NCI-H2029 (cell line): ENCODE data around the gene GANAB.
"Not testable (repeated sequence)": the region's sequence is repeated elsewhere in the genome, so short reads cannot be mapped to it uniquely, and the experiment has no call there.

Source experiments
- DNase-seq: peaks from one replicate; lab custom pipeline; 2025; lab: John Stamatoyannopoulos, UW

The GANAB gene

DNA sequence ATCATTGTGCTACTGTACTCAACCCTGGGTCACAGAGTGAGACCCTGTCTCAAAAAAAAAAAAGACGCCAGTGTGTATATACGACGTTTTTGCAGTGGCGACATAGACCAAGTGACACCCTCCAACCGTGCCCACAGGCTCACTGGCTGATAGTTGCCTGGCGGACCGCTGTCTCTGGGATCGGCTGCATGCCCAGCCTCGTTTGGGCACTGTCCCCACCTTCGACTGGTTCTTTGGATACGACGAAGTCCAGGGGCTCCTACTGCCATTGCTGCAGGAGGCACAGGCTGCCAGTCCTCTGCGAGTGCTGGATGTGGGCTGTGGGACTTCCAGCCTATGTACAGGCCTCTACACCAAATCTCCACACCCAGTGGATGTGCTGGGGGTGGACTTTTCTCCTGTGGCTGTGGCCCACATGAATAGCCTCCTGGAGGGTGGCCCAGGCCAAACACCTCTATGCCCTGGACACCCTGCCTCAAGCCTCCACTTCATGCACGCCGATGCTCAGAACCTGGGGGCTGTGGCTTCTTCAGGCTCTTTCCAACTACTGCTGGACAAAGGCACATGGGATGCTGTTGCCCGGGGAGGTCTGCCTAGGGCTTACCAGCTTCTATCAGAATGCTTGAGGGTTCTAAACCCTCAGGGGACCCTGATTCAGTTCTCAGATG lies 20.0 kb upstream of the GANAB start:
- DNase-seq, result no peak

DNA sequence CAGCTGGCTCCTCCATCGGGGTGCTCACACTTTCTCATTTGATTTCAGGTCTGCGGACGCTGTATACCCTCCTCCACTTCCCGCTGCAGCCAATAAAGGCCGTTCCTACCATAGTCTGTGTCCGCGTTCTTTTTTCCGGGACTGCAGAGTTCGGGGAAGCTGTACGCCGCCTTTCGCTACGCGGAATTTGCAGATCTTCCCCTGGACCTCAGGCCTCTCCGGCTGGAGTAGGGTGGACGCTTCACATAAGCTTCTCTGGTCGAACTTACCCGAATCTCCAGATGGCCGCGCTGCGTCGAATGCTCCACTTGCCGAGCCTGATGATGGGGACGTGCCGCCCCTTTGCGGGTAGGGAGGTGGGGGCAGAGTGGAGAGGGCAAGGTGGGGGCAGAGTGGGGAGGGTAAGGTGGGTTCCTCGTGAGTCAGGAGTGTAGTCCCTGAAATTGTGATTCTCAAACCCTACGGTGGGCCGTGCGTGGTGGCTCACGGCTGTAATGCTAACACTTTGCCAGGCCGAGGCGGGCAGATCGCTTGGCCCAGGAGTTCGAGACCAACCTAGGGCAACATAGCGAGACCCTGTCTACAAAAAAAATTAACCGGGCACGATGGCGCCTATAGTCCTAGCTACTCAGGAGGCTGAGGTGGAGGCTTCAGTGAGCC lies 19.3 kb upstream of the GANAB start:
- peak; percentile 22 for DNase-seq

DNA sequence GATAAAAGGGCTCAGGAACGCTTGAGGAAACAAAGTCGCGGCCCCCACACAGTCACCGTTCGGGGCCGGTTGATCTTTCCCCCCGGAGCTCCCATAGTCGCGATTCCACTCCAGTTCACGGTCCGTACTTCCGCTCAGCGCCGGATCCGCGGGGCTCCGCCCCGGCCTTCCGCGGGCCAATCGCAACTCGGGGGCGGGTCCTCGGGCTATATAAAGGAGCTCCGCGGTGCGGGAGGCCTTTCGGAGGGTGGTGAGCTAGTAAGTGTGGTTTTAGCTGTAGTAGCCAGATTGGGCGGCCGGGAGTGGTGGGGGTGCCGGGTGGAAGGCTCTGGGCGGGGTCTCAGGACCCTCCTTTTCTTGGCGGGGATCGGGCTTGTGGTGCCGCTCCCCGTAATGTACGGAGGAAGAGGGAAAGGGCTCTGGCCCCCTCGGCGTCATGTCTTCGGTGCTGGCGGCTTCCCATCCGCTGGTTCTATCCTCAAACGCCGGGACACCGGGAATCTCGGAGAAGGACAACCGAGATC lies 18.7 kb upstream of the GANAB start, which contains the start of the genes C11orf98 and CSKMT:
TSS of gene C11orf98 (minus strand) at position 136 of the 524 bp plus-strand sequence. CDS start at position 95, 41 bp downstream.
TSS of gene CSKMT (plus strand) at position 238 of the 524 bp plus-strand sequence. CDS start 568 bp downstream, outside the sequence.
- peak; percentile 91 for DNase-seq

DNA sequence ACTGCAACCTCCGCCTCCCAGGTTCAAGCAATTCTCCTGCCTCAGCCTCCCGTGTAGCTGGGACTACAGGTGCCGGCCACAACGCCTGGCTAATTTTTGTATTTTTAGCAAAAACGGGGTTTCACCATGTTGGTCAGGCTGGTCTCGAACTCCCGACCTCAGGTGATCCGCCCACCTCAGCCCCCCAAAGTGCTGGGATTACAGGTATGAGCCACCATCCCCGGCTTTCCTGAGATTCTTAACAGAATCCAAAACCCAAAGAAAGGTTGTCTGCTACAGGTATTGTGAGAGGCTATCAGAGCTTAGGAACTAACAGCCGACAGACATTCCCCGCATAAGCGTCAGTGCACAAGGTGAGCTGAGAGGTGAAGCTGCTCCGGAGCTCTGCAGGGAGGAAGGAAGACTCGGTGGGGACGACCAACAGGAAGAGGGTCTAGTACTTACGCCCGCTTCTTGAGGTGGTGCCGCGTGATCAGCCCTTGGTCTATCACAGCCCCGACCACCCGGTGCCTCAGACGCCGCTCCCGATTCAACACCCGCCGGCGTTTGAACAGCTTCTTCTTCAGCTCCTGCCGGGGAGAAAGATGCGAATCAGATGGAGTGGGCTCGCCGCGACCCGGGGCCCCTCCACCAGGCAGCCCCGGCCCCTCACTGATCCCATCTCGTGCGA lies 18.1 kb upstream of the GANAB start:
- DNase-seq, result peak; percentile 66

DNA sequence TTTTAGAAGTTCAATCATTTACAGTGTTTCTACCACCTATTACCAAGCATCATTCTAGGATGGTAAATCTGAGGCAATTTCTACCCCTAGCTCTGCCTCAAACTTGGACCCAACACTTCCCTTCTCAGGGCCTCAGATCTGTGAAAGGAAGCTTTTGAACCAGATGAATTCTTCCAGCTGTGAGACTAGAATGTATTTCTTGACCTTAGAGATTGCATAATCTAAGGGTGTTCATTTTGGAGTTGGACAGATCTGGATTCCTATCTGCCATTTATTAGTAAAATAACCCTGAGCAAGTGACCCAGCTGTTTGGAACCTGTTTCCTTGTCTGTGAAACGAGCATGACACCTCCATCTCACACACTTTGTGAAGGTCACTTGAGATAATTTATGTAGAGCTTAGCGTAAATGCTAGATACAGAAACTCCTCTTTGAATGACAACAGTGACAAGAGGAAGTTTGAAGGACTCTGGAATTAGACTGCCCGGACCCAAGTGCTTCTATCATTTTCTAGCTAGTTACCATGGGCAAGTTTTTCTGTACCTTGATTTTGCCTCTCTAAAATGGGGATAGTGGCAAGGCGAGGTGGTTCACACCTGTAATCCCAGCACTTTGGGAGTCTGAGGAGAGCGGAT lies 10.5 kb upstream of the GANAB start:
- DNase-seq, result no peak

DNA sequence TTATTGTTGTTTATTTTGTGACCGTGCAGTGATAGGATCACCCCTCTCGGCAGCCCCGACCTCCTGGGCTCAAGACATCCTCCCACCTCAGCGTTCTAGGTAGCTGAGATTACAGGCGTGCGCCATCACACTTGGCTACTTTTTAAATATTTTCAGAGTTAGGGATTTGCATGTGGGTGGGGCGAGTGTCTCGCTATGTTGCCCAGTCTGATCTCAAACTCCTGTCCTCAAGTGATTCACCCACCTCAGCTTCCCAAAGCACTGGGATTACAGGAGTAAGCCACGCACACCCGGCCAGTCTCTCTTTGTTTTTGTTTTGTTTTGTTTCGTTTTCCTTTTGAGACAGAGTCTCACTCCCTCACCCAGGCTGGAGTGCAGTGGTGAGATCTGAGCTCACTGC lies 7.9 kb upstream of the GANAB start:
- no peak for DNase-seq

DNA sequence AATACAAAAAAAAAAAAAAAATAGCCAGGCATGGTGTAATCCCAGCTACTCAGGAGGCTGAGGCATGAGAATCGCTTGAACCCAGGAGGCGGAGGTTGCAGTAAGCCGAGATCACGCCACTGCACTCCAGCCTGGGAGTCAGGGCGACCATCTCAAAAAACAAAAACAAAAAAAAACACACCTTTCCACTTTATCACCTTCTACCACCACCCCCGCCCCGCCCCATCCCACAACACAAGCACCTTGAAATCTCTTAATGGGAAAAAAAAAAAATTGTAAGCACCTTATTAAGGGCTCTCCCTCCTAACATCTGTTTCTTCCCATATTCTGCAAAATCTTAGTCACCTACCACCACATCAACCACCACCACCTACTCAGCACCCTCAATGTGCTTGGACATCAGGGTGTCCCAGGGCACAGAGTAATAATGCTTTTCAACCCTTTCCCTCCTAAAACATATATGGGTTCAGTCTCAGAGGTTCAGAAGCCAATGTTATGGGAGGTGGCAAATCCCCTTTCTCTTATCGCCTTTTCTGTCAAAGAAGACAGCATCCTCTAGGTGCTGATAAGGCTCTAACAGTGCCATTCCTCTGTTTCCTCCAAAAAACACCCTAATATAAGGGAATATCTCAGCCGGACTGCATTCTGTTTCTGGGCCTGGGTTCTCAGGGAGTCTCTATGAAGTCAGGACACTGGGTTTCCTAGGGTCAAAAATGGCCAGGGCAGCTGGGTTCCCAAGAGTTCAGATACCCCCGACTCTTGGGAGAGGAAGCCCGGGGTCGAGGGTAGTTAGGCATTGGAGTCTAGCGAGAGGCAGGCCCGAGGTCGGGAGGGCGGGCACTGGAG lies 6.0 kb upstream of the GANAB start:
- no peak for DNase-seq

DNA sequence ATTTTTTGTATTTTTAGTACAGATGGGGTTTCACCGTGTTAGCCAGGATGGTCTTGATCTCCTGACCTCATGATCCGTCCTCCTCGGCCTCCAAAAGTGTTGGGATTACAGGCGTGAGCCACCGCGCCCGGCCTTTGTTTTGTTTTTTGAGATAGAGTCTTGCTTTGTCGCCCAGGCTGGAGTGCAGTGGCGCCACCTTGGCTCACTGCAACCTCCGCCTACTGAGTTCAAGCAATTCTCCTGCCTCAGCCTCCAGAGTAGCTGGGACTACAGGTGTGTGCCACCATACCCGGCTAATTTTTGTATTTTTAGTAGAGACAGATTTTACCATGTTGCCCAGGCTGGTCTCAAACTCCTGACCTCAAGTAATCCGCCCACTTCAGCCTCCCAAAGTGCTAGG lies 3.9 kb upstream of the GANAB start:
- not testable (repeated sequence) for DNase-seq

DNA sequence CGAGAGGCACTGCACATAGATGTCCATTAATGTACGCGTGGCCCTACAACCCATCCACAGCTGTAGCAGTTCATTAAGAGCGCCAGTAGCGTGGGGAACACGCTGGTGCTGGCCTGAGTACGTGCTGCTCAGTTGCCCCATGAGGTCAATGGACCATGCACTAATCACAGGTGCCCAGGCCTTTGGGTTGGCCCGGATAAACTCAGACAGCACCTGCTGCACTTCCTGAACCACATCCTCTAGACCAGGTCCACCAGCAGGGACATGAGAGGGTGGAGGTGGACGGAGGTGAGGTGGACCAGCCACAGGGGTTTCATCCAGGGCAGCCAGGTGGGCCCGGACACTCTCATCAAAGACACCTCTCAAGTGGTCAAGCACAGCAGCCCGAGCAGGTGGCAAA lies 3.1 kb upstream of the GANAB start:
- DNase-seq, result no peak

DNA sequence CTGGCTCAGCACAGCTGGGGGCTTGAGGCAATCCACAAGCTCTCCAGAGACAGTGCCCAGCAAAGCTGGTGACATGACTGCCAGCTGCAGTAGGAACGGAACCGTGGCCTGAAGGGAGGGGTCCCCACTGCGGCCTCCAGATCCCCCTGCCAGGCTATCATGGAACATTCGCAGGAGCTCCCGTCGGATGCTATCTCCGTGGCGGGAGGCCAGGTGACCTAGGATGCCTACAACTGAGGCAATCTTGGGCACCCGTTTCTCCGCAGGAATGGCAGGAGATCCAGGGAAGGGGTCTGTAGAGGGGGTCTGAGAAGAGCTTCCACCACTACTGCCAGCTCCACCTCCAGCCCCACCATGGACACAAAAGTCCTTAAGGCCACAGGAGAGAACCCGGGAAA lies 2.6 kb upstream of the GANAB start:
- DNase-seq, result no peak

DNA sequence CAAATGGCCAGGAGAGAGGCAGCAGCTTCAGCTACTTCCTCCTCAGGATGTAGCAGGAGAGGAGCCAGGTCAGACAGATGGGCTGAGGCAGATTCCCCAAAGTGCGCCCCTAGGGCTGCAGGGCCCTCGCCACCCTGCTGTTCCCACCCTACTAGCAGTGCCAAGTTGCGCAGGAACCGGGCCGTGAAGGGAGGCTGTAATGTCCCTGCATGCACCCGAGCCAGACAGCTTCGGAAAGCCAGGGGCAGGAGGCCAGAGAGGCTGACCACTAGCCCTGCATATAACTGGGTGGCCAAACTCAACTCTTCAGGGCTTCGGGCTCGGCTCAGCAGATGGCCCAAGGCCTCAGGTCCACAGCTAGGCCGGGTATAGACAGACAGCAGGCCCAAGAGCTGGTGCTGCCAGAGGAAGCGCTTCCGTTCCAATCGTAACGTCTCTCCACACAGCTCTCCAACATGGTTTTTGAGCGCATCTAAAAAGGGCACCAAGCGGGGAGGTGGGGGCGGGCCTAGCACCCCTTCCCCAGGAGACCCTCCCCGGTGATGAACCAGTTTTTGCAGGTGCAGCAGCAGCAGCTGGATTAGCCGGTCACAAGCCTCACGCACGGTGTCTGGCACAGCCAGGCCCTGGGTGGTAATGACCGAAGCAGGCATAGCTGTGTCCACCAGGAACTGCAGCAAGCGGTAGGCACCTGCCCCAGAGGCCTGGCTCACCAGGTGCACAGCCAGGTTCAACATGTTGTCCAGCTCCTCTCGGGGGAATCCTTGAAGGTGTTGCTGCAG lies 2.0 kb upstream of the GANAB start:
- DNase-seq, result no peak

DNA sequence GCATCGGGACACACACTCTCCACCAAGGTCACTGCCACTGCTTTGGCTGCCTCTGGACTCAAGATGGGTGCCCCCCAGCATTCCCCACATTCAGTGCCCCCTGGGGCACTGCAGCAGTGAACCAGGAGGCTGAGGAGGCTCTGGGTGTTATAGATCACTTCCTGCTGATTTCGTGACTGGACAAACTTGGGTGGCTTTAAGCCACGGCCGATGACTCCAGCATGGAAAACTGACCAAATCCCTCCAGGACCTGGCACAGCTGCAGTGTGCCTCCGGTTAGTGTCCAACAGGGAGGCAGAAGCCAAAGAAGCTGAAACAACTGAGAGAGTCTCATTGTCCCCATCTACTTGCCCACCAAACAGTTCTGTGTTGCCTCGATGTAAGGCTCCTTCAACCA lies 1.2 kb upstream of the GANAB start:
- DNase-seq, result no peak

DNA sequence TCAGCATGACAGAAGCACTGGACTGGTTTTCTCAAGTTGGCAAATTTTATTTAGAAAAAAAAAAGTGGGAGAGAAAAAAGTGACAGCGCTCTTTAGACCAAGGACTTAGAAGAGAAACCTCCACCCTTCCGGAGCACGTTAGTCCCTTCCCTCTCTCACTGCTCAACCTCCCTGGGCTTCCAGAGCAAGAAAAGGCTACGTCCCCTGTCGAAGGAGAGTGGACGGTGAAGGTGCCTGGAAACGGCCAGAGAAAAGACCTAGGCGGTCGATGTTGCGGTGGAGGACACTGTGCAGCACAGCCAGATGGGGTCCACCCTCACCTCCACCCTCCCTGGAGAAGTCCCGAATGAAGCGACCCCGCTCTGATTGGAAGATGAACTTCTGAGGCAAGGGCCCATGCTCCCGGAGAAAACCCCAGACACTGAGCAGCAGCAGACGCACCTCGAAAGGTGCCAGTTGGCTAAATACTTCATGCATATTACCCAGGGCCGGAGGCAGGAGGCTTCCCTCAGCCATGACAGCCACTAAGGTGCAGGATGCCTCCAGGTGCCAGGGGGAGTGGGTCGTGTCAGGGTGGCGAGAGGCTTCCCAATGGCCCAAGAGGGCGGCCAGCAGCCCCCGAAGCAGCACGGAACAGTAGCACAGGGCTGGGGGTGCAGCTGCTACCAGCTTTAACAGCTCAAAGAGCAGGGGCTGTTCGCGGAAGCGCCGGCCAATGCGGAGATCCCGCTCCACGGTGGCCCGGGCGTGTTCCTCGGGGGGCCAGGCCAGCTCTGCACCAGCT lies 604 bp upstream of the GANAB start:
- DNase-seq, result no peak

DNA sequence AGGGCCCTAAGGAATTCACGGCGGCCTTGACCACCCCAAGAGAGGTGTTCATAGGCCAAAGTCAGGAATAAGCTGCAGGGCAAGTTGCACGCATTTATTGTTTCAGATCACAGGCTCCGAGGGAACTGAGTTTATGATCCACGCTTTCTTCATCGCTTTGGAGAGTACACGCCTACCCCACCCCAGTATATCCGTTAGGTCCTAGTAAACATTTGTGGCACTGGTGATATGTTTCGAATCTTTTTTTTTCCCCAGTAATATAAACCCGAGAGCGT lies 805 bp downstream of the GANAB start:
- no peak for DNase-seq

DNA sequence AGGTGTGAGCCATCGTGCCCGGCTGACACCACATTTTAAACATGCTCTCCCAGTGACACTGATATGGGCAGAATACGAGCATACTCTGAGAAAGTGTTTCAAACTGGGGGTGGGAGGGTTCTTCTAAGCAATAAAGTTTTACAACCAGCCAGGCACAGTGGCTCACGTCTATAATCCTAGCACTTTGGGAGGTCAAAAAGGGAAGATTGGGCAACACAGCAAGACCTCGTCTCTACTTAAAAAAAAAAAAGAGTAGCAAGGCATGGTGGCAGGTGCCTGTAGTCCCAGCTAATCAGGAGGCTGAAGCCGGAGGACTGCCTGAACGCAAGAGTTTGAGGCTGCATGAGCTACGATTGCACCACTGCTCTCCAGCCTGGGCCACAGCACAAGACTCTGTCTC lies 2.2 kb downstream of the GANAB start:
- DNase-seq, result no peak

DNA sequence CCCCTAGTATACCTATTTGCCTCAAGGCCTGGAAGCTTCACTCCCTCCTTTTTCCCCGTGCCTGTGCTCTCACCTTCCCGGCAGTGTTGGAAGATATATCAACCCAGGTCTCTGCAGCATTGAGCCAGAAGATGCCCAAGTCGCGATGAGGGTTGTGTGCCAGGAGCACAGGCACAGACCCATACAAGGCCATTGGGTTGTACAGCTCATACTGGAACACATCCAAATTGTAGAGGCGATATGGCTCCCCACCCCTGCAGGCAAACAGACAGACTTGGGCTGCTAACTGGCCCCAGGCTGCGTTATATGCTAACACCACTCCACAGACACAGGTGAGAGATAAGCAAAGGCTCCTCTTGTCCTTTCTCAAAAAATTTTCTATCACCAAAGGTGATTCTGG lies 13.9 kb downstream of the GANAB start:
- no peak for DNase-seq

DNA sequence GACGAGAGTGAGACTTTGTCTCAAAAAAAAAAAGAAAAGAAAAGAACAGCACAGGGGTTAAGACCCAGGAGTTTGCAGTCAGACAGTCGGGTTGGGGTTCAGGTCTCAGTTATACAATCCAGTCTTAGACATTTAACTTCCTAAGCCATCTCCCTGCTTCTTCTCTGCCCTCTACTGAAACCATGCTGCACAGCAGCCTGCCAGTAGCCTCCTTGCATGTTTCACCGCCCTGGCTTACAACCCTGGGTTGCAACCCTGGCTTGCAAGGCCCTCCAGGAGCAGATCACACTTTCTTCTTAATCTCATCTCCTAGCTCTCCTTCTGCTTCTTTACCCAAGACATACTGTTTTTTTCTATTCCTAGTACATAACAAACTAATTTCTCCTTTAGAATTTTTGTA lies 18.7 kb downstream of the GANAB start:
- no peak for DNase-seq

DNA sequence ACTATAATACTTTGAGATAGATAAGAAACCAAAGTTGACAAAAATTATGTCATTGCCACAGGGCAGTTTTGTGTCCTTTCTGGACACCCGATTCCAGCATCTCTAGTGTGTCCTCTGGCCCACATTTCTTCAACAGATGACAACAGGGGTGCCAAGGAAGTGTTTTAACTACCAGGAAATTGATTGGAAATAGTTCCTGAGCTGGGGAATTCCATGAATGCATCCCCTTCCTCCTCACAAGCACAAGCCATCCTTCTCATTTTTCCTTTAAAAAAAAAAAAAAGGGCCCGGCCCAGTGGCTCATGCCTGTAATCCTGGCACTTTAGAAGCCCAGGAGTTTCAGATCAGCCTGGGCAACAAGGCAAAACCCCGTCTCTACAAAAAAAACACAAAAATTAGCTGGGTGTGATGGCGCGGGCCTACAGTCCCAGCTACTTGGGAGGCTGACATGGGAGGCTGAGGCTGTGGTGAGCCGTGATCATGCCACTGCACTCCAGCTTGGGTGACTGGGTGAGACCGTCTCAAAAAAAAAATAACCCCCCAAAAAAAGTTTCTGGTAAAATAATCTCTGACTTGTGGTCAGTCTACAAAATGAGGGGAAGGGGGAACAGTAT lies 23.8 kb downstream of the GANAB start:
- DNase-seq, result no peak

DNA sequence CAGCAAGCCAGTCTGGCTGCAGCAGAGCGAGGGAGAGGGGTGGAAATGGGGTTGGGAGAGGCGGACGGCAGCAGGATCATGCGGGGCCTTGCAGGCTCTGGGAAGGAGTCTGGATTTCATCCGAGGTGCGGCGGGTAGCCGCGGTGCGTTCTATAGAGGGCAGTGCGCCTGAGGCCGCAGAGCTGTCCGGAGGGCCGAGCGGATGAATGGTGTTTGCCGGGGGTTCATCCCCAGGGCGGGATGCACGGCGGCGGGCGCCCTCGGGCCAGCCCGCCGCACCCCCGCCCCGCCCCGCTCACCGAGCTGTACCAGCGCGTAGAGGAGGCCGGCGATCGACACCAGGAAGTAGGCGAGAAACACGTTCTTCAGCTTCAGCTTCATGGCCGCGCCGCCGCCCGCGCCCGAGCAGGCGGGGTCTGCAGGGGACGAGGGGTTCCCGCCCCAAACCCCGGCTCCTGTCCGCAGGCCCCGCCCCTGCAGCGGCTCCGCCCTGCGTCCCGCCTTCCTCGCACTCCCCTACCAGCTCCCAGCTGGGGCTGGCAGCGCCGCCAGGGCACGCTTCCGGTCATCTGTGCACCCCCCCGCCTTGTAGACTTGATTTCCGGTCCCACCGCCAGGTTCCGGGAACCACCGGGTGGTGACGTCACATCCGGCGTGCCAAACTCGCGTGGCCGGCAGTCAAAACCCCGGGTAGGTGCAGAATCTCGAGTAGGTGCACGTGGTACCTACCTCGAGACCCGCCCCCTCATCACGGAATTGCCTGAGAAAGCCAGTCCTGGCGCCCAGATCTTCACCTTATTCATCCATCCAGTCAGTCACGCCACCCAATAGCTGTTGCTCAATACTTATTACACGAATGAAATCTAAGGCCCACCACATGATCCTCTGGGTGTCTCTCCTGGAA lies 24.6 kb downstream of the GANAB start, which contains the start of gene B3GAT3:
TSS of gene B3GAT3 (minus strand) at position 420 of the 904 bp plus-strand sequence. CDS start at position 381, 39 bp downstream.
- peak; percentile 99 for DNase-seq
